Measurements from ENCODE around the gene SUMO1.

SUMO1 gene

DNA sequence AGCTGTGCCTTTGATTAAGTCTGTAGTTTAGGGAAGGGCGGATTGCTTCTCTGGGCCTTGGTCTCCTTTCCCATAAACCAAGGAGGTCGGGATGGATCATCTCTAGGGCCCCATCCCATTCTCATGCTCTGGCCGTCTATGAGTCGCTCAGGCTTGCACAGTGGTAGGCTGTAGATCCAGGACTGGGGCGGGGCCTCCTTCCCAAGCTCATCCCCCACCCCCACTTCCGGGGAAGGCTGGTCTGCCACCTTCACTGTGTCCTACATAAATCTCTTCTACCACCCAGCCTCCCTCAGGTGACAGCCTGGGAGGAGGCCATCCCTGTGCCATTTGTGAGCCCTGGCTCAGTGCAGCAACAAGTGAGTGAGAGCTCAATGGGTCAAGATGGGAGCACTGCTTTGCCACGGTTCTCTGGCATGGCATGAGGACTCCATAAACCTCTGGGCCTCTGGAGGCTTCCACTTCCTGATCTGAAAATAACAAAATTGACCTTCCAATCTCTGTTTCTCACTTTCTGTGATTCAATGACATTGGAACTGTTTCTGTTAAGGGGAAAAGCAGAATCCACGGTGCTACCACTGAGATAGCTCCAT, 68.5 kb downstream of the SUMO1 start:
- TF ChIP-seq CTCF (IDR thresholded peaks at IDR 0.05; ENCODE audit: insufficient read depth, low read length, poor library complexity, severe bottlenecking) = no peak
- no peak overlapping the region for H3K4me3 ChIP-seq (replicated peaks; ENCODE audit: low read depth, low read length)
- H3K27me3 ChIP-seq (replicated peaks; ENCODE audit: control insufficient read depth, insufficient read depth, low read length) = no peaks in the 10 kb centered on the region
- no peaks in the 10 kb centered on the region for H3K36me3 ChIP-seq (ENCODE audit: control insufficient read depth, insufficient read depth, low read length)
- DNase-seq (ENCODE audit: extremely low read depth, insufficient read length) = no peak

- Histone ChIP-seq H3K36me3 (ENCODE audit: control insufficient read depth, insufficient read depth, low read length) (no peaks in the 10 kb centered on the region), H3K4me3 (replicated peaks; ENCODE audit: low read depth, low read length) (no peak overlapping the region), H3K27me3 (replicated peaks; ENCODE audit: control insufficient read depth, insufficient read depth, low read length) (no peaks in the 10 kb centered on the region)
- TF ChIP-seq CTCF (IDR thresholded peaks at IDR 0.05; ENCODE audit: insufficient read depth, low read length, poor library complexity, severe bottlenecking) = no peak
- DNase-seq (ENCODE audit: extremely low read depth, insufficient read length) = no peak
These were observed 69.3 kb downstream of the SUMO1 start for GRCh38 chr2:202169131-202169530.

DNA sequence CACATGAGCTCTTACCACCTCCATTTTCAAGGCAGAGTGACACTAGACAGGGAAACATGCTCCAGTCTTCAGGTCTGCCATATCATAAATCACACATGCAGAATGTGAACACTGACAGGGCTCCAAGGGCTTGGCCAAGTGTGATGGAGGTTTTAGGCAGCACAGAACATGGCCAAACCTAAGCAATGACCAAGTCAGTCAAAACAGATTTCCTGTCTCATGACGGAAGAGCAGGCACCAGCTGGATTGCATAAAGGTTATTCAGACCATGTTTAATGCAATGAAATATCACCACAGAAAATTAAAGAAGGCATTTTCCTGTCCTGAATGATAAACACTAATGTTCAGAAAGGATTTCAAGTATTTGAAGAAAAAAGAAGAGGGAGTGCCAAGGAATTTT, 72.5 kb downstream of the SUMO1 start:
- Histone ChIP-seq H3K27me3 (replicated peaks; ENCODE audit: control insufficient read depth, insufficient read depth, low read length) (no peaks in the 10 kb centered on the region), H3K4me3 (replicated peaks; ENCODE audit: low read depth, low read length) (no peak overlapping the region), H3K36me3 (ENCODE audit: control insufficient read depth, insufficient read depth, low read length) (no peaks in the 10 kb centered on the region)
- no peak for TF ChIP-seq CTCF (IDR thresholded peaks at IDR 0.05; ENCODE audit: insufficient read depth, low read length, poor library complexity, severe bottlenecking)
- DNase-seq (ENCODE audit: extremely low read depth, insufficient read length) = no peak

DNA sequence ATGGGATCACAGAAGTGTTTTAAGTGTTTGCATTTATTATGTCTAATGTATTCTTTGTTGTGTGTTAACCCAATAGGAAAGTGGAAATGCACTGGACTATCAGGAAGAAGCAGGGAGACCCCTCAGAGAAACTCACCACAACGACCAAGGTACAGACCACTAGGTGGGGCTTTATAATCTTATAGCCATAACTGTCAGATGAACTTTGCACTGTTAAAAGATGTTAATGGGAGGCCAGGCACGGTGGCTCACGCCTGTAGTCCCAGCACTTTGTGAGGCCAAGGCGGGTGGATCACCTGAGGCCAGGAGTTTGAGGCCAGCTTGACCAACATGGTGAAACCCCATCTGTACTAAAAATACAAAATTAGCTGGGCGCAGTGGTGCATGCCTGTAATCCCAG, 73.2 kb downstream of the SUMO1 start:
- Histone ChIP-seq H3K4me3 (replicated peaks; ENCODE audit: low read depth, low read length) (no peak overlapping the region), H3K27me3 (replicated peaks; ENCODE audit: control insufficient read depth, insufficient read depth, low read length) (no peaks in the 10 kb centered on the region), H3K36me3 (ENCODE audit: control insufficient read depth, insufficient read depth, low read length) (no peaks in the 10 kb centered on the region)
- no peak for DNase-seq (ENCODE audit: extremely low read depth, insufficient read length)
- TF ChIP-seq CTCF (IDR thresholded peaks at IDR 0.05; ENCODE audit: insufficient read depth, low read length, poor library complexity, severe bottlenecking) = no peak

- no peak for TF ChIP-seq CTCF (IDR thresholded peaks at IDR 0.05; ENCODE audit: insufficient read depth, low read length, poor library complexity, severe bottlenecking)
- no peaks in the 10 kb centered on the region for H3K27me3 ChIP-seq (replicated peaks; ENCODE audit: control insufficient read depth, insufficient read depth, low read length)
- DNase-seq (ENCODE audit: extremely low read depth, insufficient read length) = no peak
These were observed 74.0 kb downstream of the SUMO1 start for GRCh38 chr2:202164411-202164810.

More at GRCh38 chr2:202164411-202164810, 74.0 kb downstream of the SUMO1 start:
- Histone ChIP-seq H3K36me3 (ENCODE audit: control insufficient read depth, insufficient read depth, low read length) (no peaks in the 10 kb centered on the region), H3K4me3 (replicated peaks; ENCODE audit: low read depth, low read length) (no peak overlapping the region)
